H9 (cell line): ENCODE measurements around the gene HLA-A. TPM values are rescaled to one million over a fixed set of nuclear protein-coding genes. Genes with fewer than 3 reads are reported as not detected.

Source experiments
- DNase-seq: peaks from one replicate; pipeline ENCODE4 v3.0.0-alpha.2; 2017
- H2AFZ ChIP-seq: one replicate; pipeline ENCODE4 v1.6.1; 2013; ENCODE audit warnings: mild to moderate bottlenecking, low read length, control low read depth, moderate library complexity
- H2AK5ac ChIP-seq: 2 replicates; pipeline ENCODE4 v1.6.1; 2013; ENCODE audit warnings: low read length, control low read depth, mixed read lengths; ENCODE audit not compliant: insufficient read length
- H2BK120ac ChIP-seq: one replicate; pipeline ENCODE4 v1.6.1; 2013; ENCODE audit warnings: low read depth, mild to moderate bottlenecking, low read length, control low read depth, inconsistent platforms; ENCODE audit not compliant: poor library complexity, severe bottlenecking
- H2BK12ac ChIP-seq: 2 replicates; pipeline ENCODE4 v1.6.1; 2013; ENCODE audit warnings: low read length, control low read depth, mixed read lengths, low read depth; ENCODE audit not compliant: insufficient read length
- H2BK15ac ChIP-seq: 2 replicates; pipeline ENCODE4 v1.6.1; 2013; ENCODE audit warnings: low read depth, low read length, control low read depth
- H2BK20ac ChIP-seq: one replicate; pipeline ENCODE4 v1.6.1; 2013; ENCODE audit warnings: low read depth, mild to moderate bottlenecking, low read length, control low read depth, inconsistent platforms; ENCODE audit not compliant: poor library complexity, severe bottlenecking
- H2BK5ac ChIP-seq: 2 replicates; pipeline ENCODE4 v1.6.1; 2013; ENCODE audit warnings: low read length, control low read depth, mixed read lengths; ENCODE audit not compliant: insufficient read length
- H3K14ac ChIP-seq: 2 replicates; pipeline ENCODE4 v1.6.1; 2013; ENCODE audit warnings: low read length, control low read depth; ENCODE audit not compliant: insufficient read depth
- H3K18ac ChIP-seq: 2 replicates; pipeline ENCODE4 v1.6.1; 2013; ENCODE audit warnings: low read depth, mild to moderate bottlenecking, mixed read lengths, low read length, control low read depth; ENCODE audit not compliant: insufficient read length
- H3K23ac ChIP-seq: 2 replicates; pipeline ENCODE4 v1.6.1; 2013; ENCODE audit warnings: low read length, control low read depth, mixed read lengths, low read depth; ENCODE audit not compliant: insufficient read length
- H3K23me2 ChIP-seq: 2 replicates; pipeline ENCODE4 v1.6.1; 2013; ENCODE audit warnings: low read depth, mild to moderate bottlenecking, mixed read lengths, low read length, control low read depth; ENCODE audit not compliant: insufficient read length, poor library complexity, severe bottlenecking
- H3K27ac ChIP-seq: 2 replicates; pipeline ENCODE4 v1.5.1; 2013; ENCODE audit warnings: low read length, control low read depth, mixed read lengths, low read depth; ENCODE audit not compliant: insufficient read length
- H3K27me3 ChIP-seq: 2 replicates; pipeline ENCODE4 v1.6.1; 2013; ENCODE audit warnings: low read length, control low read depth, inconsistent platforms; ENCODE audit not compliant: insufficient read depth
- H3K4ac ChIP-seq: 2 replicates; pipeline ENCODE4 v1.6.1; 2013; ENCODE audit warnings: low read depth, mild to moderate bottlenecking, control low read depth, inconsistent platforms, low read length, moderate library complexity
- H3K4me1 ChIP-seq: 2 replicates; pipeline ENCODE4 v1.6.1; 2013; ENCODE audit warnings: low read length, control low read depth, inconsistent platforms; ENCODE audit not compliant: insufficient read depth
- H3K4me2 ChIP-seq: 2 replicates; pipeline ENCODE4 v1.6.1; 2013; ENCODE audit warnings: low read length, control low read depth, mixed read lengths; ENCODE audit not compliant: insufficient read length, insufficient read depth
- H3K56ac ChIP-seq: 2 replicates; pipeline ENCODE4 v1.6.1; 2013; ENCODE audit warnings: low read depth, mild to moderate bottlenecking, mixed read lengths, low read length, control low read depth; ENCODE audit not compliant: insufficient read length
- H3K79me1 ChIP-seq: 2 replicates; pipeline ENCODE4 v1.6.1; 2013; ENCODE audit warnings: low read depth, mild to moderate bottlenecking, moderate library complexity, low read length, control low read depth, inconsistent platforms; ENCODE audit not compliant: insufficient read depth, poor library complexity, severe bottlenecking
- H3K79me2 ChIP-seq: 2 replicates; pipeline ENCODE4 v1.6.1; 2013; ENCODE audit warnings: low read length, control low read depth, inconsistent platforms; ENCODE audit not compliant: insufficient read depth
- H3K9ac ChIP-seq: 2 replicates; pipeline ENCODE4 v1.6.1; 2013; ENCODE audit warnings: low read length, control low read depth, mixed read lengths; ENCODE audit not compliant: insufficient read length; ENCODE audit errors: extremely low read depth
- H3K9me3 ChIP-seq: one replicate; pipeline ENCODE4 v1.6.1; 2013; ENCODE audit warnings: low read depth, low read length, inconsistent platforms; ENCODE audit not compliant: control insufficient read depth
- H3T11ph ChIP-seq: one replicate; pipeline ENCODE4 v1.6.1; 2013; ENCODE audit warnings: mild to moderate bottlenecking, low read length, control low read depth, inconsistent platforms
- H4K20me1 ChIP-seq: one replicate; pipeline ENCODE4 v1.6.1; 2013; ENCODE audit not compliant: control insufficient read depth, insufficient read length, insufficient read depth
- H4K5ac ChIP-seq: 2 replicates; pipeline ENCODE4 v1.6.1; 2013; ENCODE audit warnings: low read depth, mild to moderate bottlenecking, mixed read lengths, low read length, control low read depth; ENCODE audit not compliant: insufficient read length
- H4K8ac ChIP-seq: replicated peaks from 2 replicates; pipeline ENCODE4 v1.6.1; 2013; ENCODE audit warnings: low read length, control low read depth, mixed read lengths, low read depth; ENCODE audit not compliant: insufficient read length
- H4K91ac ChIP-seq: 2 replicates; pipeline ENCODE4 v1.6.1; 2013; ENCODE audit warnings: low read depth, mild to moderate bottlenecking, moderate library complexity, mixed read lengths, low read length, control low read depth; ENCODE audit not compliant: insufficient read length
- H3K27ac Mint-ChIP-seq, 3 experiments: 2 replicates in 2 of 3; 3 replicates in 1 of 3; pipeline ENCODE4 v1.8.0; 2020 to 2021; ENCODE audit warnings: mixed read lengths in 3 of 3, mild to moderate bottlenecking in 1 of 3, moderate library complexity in 1 of 3
- H3K27me3 Mint-ChIP-seq: 2 replicates; pipeline ENCODE4 v1.8.0; 2021; ENCODE audit warnings: low read depth, mild to moderate bottlenecking, moderate library complexity, mixed read lengths
- H3K36me3 Mint-ChIP-seq, 3 experiments: 2 replicates in 2 of 3; 3 replicates in 1 of 3; pipeline ENCODE4 v1.8.0; 2020 to 2021; ENCODE audit warnings: low read depth in 3 of 3, mixed read lengths in 3 of 3; ENCODE audit not compliant: insufficient read depth in 1 of 3
- H3K4me1 Mint-ChIP-seq, 2 experiments: 2 replicates each; pipeline ENCODE4 v1.8.0; 2020; ENCODE audit warnings: mixed read lengths in 2 of 2
- H3K4me3 Mint-ChIP-seq, 2 experiments: 2 replicates in 1 of 2; 3 replicates in 1 of 2; pipeline ENCODE4 v1.8.0; 2020 to 2021; ENCODE audit warnings: mild to moderate bottlenecking in 2 of 2, mixed read lengths in 2 of 2, moderate library complexity in 1 of 2
- H3K9me3 Mint-ChIP-seq, 2 experiments: 2 replicates in 1 of 2; 3 replicates in 1 of 2; pipeline ENCODE4 v1.8.0; 2020; ENCODE audit warnings: mild to moderate bottlenecking in 2 of 2, mixed read lengths in 2 of 2, moderate library complexity in 1 of 2
- WGBS: extraction: QIAGEN DNeasy Blood & Tissue Kit; methylation state at CpG from one replicate; pipeline ENCODE4 v1.1.7; 2013; ENCODE audit warnings: missing lambda C conversion rate, low lambda C conversion rate, mixed read lengths; ENCODE audit not compliant: insufficient read length; ENCODE audit errors: extremely low coverage; 5-methylcytosine and 5-hydroxymethylcytosine counted together
- total RNA-seq: library from RNA; stranded (reverse); gene quantifications from 2 replicates; pipeline ENCODE4 v1.2.1, GENCODE V29; 2021
- TF ChIP-seq, protein P1 (sequence below): fragments of 200-600 bp; sonication (generic); conservative IDR thresholded peaks from 3 replicates; pipeline ENCODE4 v1.8.0; 2021; ENCODE audit warnings: antibody characterized with exemption, mild to moderate bottlenecking

The HLA-A gene
- total RNA-seq, 1 experiment from 2014 or later = 248 TPM

DNA sequence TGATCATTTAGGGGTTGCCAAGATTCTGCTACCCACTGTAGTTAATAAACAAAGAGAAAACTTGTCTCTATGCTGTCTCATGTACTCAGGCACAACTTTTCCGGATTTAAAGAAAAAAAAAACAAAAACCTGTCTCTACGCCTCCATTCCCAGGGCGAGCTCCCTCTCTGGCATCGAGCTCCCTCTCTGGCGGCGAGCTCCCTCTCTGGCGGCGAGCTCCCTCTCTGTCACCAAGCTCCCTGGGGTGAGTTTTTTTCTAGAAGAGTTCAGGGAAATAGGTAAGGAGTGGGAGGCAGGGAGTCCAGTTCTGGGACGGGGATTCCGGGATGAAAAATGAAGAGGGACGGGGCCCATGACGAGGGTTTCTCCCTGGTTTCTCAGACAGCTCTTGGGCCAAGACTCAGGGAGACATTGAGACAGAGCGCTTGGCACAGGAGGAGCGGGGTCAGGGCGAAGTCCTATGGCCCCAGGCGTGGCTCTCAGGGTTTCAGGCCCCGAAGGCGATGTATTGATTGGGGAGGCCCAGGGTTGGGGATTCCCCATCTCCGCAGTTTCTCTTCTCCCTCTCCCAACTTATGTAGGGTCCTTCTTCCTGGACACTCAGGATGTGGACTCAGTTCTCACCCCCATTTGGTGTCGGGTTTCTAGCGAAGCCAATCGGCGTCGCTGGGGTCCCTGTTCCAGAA, 16.5 kb upstream of the HLA-A start:
- no CpG with 5 or more reads among the region's 24 CpGs for WGBS
- H3K23ac ChIP-seq = no peak overlapping the region
- Mint-ChIP-seq H3K4me1 (peaks cover 0 to 4% of the 10 kb centered on the region in 2 experiments; a peak in 2 of 4 replicates), H3K4me3 (no peak overlapping the region), H3K27ac (no peak overlapping the region; a peak in 1 of 7 replicates), H3K9me3 (peaks cover 5 to 12% of the 10 kb centered on the region in 2 experiments; a peak in 3 of 5 replicates), H3K36me3 (peaks cover 0 to 10% (median 0%) of the 10 kb centered on the region in 3 experiments; a peak in 3 of 7 replicates), H3K27me3 (peaks cover 6% of the 10 kb centered on the region)
- no peak overlapping the region for H3K27ac ChIP-seq
- no peak overlapping the region for H2BK20ac ChIP-seq
- no peaks in the 10 kb centered on the region for H4K20me1 ChIP-seq
- H2AK5ac ChIP-seq = no peak overlapping the region
- no peak overlapping the region for H3K14ac ChIP-seq
- H4K91ac ChIP-seq = no peak overlapping the region
- H3K56ac ChIP-seq = no peak overlapping the region
- no peaks in the 10 kb centered on the region for H3K4me1 ChIP-seq
- no peak for DNase-seq
- no peak overlapping the region for H3K4ac ChIP-seq
- no peak overlapping the region for H4K5ac ChIP-seq
- H3K79me1 ChIP-seq = no peaks in the 10 kb centered on the region
- H3K79me2 ChIP-seq = no peaks in the 10 kb centered on the region
- H3K9me3 ChIP-seq = no peaks in the 10 kb centered on the region
- no peak overlapping the region for H2BK120ac ChIP-seq
- no peak overlapping the region for H4K8ac ChIP-seq
- no peaks in the 10 kb centered on the region for H3K27me3 ChIP-seq
- H2BK12ac ChIP-seq = no peak overlapping the region
- H3K23me2 ChIP-seq = no peaks in the 10 kb centered on the region
- H3T11ph ChIP-seq = no peak overlapping the region
- no peak overlapping the region for H2BK5ac ChIP-seq
- H3K18ac ChIP-seq = no peak overlapping the region
- H2BK15ac ChIP-seq = no peak overlapping the region
- TF ChIP-seq, protein P1, sequence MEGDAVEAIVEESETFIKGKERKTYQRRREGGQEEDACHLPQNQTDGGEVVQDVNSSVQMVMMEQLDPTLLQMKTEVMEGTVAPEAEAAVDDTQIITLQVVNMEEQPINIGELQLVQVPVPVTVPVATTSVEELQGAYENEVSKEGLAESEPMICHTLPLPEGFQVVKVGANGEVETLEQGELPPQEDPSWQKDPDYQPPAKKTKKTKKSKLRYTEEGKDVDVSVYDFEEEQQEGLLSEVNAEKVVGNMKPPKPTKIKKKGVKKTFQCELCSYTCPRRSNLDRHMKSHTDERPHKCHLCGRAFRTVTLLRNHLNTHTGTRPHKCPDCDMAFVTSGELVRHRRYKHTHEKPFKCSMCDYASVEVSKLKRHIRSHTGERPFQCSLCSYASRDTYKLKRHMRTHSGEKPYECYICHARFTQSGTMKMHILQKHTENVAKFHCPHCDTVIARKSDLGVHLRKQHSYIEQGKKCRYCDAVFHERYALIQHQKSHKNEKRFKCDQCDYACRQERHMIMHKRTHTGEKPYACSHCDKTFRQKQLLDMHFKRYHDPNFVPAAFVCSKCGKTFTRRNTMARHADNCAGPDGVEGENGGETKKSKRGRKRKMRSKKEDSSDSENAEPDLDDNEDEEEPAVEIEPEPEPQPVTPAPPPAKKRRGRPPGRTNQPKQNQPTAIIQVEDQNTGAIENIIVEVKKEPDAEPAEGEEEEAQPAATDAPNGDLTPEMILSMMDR = no peak
- H3K9ac ChIP-seq = no peak overlapping the region
- no peak overlapping the region for H3K4me2 ChIP-seq
- H2AFZ ChIP-seq = no peak overlapping the region
